Superior temporal gyrus (tissue), 1 donor: ENCODE measurements around the gene PRKG1.
"Not testable (repeated sequence)": the region's sequence is repeated elsewhere in the genome, so short reads cannot be mapped to it uniquely, and the experiment has no call there.

Experiments
- DNase-seq: peaks from one replicate; pipeline ENCODE4 v3.0.0-alpha.2; 2016; ENCODE audit errors: extremely low spot score

Gene PRKG1

GRCh38 chr10:51224671-51225161, 150.4 kb downstream of the PRKG1 start:
- no peak for DNase-seq

GRCh38 chr10:51227897-51228713, 153.8 kb downstream of the PRKG1 start:
- no peak for DNase-seq

- no peak for DNase-seq
Measured at GRCh38 chr10:51228714-51229100, 154.4 kb downstream of the PRKG1 start.

- DNase-seq: no peak
Measured at GRCh38 chr10:51230887-51231585, 156.7 kb downstream of the PRKG1 start.

GRCh38 chr10:51231754-51232153, 157.5 kb downstream of the PRKG1 start:
- DNase-seq: no peak

- no peak for DNase-seq
Measured at GRCh38 chr10:51233337-51234100, 159.2 kb downstream of the PRKG1 start.

GRCh38 chr10:51235865-51236264, 161.6 kb downstream of the PRKG1 start:
- DNase-seq: no peak

GRCh38 chr10:51239006-51239405, 164.7 kb downstream of the PRKG1 start:
- no peak for DNase-seq

- DNase-seq: no peak
Measured at GRCh38 chr10:51241461-51241860, 167.2 kb downstream of the PRKG1 start.

- DNase-seq: no peak
Measured at GRCh38 chr10:51242393-51242792, 168.1 kb downstream of the PRKG1 start.

- no peak for DNase-seq
Measured at GRCh38 chr10:51244309-51244708, 170.0 kb downstream of the PRKG1 start.

- no peak for DNase-seq
Measured at GRCh38 chr10:51244748-51245490, 170.6 kb downstream of the PRKG1 start.

GRCh38 chr10:51246156-51246555, 171.9 kb downstream of the PRKG1 start:
- no peak for DNase-seq

- DNase-seq: no peak
Measured at GRCh38 chr10:51250278-51250920, 176.1 kb downstream of the PRKG1 start.

- DNase-seq: no peak
Measured at GRCh38 chr10:51251110-51251509, 176.8 kb downstream of the PRKG1 start.

- DNase-seq: no peak
Measured at GRCh38 chr10:51255381-51255780, 181.1 kb downstream of the PRKG1 start.

GRCh38 chr10:51257511-51258248, 183.4 kb downstream of the PRKG1 start:
- no peak for DNase-seq

GRCh38 chr10:51260376-51260775, 186.1 kb downstream of the PRKG1 start:
- no peak for DNase-seq

- DNase-seq: no peak
Measured at GRCh38 chr10:51266496-51266895, 192.2 kb downstream of the PRKG1 start.

GRCh38 chr10:51267980-51268570, 193.8 kb downstream of the PRKG1 start:
- not testable (repeated sequence) for DNase-seq
